Measurements from ENCODE around the gene C8A.

- TF ChIP-seq POLR2AphosphoS5 (IDR thresholded peaks at IDR 0.05; ENCODE audit: low read depth, low read length) (no peak), SPI1 (IDR thresholded peaks at IDR 0.05; ENCODE audit: low read depth, low read length) (no peak), POLR2A (IDR thresholded peaks at IDR 0.05; ENCODE audit: low read depth, low read length) (no peak), TAF1 (IDR thresholded peaks at IDR 0.05; ENCODE audit: low read depth, low read length) (no peak), POU2F2 (IDR thresholded peaks at IDR 0.05; ENCODE audit: low read depth, low read length) (no peak)
Measured at GRCh38 chr1:56898005-56898373, 43.4 kb downstream of the C8A start.

All from GM12891 (cell line).